HG03025 (cell line): Measurements from ENCODE around the gene TNFAIP2.

Experiments
- ATAC-seq: cut with Tn5 transposase; IDR thresholded peaks from one replicate; pipeline ENCODE4 v1.9.1; 2021; ENCODE audit warnings: mild to moderate bottlenecking, moderate library complexity; ENCODE audit not compliant: unreplicated experiment, low FRiP score

The TNFAIP2 gene

GRCh38 chr14:103122947-103123633 lies at the start of gene TNFAIP2:
TNFAIP2 (plus strand) TSS chr14:103123461; CDS start chr14:103126458, 2,997 bp downstream.
- ATAC-seq = no peak

GRCh38 chr14:103073876-103074728 lies 49.2 kb upstream of the TNFAIP2 start:
- ATAC-seq = no peak

GRCh38 chr14:103074729-103075367 lies 48.4 kb upstream of the TNFAIP2 start:
- ATAC-seq = no peak

GRCh38 chr14:103078420-103078749 lies 44.9 kb upstream of the TNFAIP2 start:
- no peak for ATAC-seq

- no peak for ATAC-seq
Measured at GRCh38 chr14:103078860-103079587, 44.2 kb upstream of the TNFAIP2 start.

GRCh38 chr14:103081951-103082350 lies 41.3 kb upstream of the TNFAIP2 start:
- ATAC-seq = no peak

GRCh38 chr14:103084021-103084919 lies 39.0 kb upstream of the TNFAIP2 start, which contains the start of gene LBHD2:
LBHD2 (plus strand) TSS chr14:103084210; CDS start chr14:103086013, 1,803 bp downstream.
- no peak for ATAC-seq

- ATAC-seq = no peak
Measured at GRCh38 chr14:103085106-103086091, 37.9 kb upstream of the TNFAIP2 start.

GRCh38 chr14:103086771-103087342 lies 36.4 kb upstream of the TNFAIP2 start:
- ATAC-seq = no peak

GRCh38 chr14:103087343-103087835 lies 35.9 kb upstream of the TNFAIP2 start:
- no peak for ATAC-seq

GRCh38 chr14:103088921-103089320 lies 34.3 kb upstream of the TNFAIP2 start:
- ATAC-seq = no peak

- ATAC-seq = no peak
Measured at GRCh38 chr14:103089386-103090335, 33.6 kb upstream of the TNFAIP2 start.

- no peak for ATAC-seq
Measured at GRCh38 chr14:103090481-103091020, 32.7 kb upstream of the TNFAIP2 start.

GRCh38 chr14:103091041-103091882 lies 32.0 kb upstream of the TNFAIP2 start:
- no peak for ATAC-seq

- ATAC-seq = no peak
Measured at GRCh38 chr14:103091883-103092222, 31.4 kb upstream of the TNFAIP2 start.
